Tongue (tissue), 2 donors: ENCODE data around the gene ITFG1. TPM values are rescaled to one million over a fixed set of nuclear protein-coding genes. Genes with fewer than 3 reads are reported as not detected.

Experiments
- DNase-seq: peaks from one replicate; pipeline ENCODE4 v3.0.0-alpha.2; 2015
- total RNA-seq: library from RNA; depleted of rRNA; stranded (reverse); fragments of >200 nt; gene quantifications from one replicate; pipeline ENCODE4 v1.2.3, GENCODE V29; 2014

The ITFG1 gene
- total RNA-seq, 1 donor from 2014 or later = 78.2 TPM

DNA sequence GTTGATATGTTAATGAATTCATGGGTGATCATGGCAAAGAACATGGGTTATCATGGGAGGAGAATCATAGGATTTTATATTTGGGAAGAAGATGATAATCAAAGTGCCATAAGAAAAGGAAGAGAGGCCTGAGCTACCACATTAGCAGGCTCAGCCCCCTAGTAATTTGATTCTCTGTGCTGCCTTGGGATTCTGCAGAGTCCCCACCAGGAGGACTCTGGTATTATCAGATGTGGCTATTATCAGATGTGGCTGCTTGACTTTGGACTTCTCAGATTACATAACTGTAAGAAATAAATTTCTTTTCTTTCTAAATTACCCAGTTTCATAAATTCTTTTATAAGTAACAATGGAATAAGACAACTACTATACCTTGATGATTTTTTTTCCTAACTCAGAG, 137.6 kb downstream of the ITFG1 start:
- DNase-seq = no peak

- DNase-seq = no peak
Measured at GRCh38 chr16:47320546-47321310, 140.1 kb downstream of the ITFG1 start.

DNA sequence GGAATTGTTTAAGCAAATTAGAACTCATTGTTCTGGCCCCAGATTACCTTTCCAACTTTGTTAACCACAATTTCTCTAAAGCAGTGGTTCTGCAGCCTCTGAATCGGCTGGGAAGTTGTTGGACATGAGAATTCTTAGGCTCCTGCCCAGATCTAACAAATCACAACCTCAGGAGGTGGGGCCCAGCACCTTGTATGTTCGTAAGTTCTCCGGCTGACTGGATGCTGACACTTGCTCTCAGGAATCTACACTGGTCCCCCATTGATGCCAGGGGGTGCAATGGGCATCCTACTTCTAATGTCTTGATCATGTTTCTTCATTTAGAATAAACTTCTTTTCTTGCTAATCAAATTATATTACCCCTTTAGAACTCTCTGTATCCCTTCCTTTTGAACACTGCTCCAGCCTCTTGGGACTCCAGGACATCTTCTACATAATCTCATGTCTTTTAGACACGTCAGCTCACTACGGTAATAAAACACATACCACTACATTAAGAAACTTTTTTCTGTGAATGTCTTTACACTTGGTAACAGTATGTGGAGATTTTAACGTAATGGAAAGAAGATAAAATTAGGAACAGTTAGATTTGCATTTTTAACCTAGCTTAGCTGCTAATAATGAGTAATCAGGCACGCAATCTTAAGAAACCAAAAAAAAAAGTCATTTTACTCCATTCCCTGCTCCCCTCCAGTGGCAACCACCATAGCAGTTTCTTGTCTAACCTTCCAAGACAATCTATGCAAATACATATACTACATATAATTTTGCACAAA, 143.2 kb downstream of the ITFG1 start:
- no peak for DNase-seq

- no peak for DNase-seq
Measured at GRCh38 chr16:47316442-47317015, 144.3 kb downstream of the ITFG1 start.

GRCh38 chr16:47311738-47312505, 148.9 kb downstream of the ITFG1 start:
- DNase-seq = no peak

DNA sequence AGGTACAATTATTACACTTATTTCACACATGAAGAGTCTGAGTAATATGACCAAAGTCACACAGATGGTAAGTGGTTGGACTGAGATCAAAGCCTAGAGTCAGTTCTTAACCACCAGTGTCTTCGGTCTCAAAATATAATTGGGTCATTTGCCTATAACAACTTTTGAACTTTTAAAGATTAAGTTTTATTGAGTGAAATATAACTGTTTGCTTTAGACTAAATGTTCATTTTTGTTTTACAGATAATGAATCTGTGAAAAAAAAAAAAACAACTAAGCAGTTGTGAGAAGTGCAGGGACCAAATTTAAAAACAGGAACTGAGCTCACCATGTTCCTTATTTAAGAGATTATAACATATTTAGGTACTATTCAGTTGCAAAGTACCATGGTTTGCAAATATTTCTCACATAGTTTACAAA, 150.1 kb downstream of the ITFG1 start:
- DNase-seq = no peak

- no peak for DNase-seq
Measured at GRCh38 chr16:47309581-47310312, 151.1 kb downstream of the ITFG1 start.

GRCh38 chr16:47308601-47309000, 152.3 kb downstream of the ITFG1 start:
- DNase-seq = no peak

DNA sequence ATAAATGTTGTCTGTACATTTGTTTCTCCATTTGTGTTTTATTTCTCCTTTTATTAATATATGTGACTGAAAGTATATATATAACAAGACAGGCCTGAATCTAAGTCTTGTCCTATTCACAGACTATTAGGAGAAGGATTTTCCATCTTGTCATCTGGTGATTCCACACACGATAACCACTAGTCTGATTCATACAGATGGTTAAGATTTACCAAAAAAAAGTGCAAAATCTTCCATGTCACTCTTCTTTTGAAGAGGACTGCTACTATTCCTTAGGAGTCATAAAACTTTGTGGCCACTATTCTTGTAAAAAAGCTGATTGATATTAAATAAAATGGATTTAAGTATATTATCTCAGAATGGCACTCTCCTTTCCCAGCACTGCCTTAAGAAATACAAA, 156.3 kb downstream of the ITFG1 start:
- DNase-seq = no peak

DNA sequence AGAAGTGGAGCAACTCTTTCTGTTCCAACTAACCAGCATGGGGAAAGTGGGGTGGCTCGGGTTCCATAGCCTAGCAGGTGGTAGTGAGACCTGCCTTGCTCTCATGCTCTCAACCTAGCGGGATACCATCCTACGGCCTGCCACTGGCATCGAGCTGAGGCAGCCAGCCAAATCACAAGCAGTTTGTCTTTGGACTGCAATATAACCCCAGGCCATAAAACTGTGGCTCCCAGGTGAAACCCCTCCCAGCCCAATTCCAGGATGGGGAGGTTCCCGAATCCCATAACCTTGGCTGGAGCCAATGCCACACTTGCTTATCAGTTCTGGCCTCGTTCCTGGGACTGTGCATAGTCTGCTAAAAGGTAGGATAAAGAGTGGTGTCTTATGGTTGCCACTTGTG, 161.3 kb downstream of the ITFG1 start:
- no peak for DNase-seq

DNA sequence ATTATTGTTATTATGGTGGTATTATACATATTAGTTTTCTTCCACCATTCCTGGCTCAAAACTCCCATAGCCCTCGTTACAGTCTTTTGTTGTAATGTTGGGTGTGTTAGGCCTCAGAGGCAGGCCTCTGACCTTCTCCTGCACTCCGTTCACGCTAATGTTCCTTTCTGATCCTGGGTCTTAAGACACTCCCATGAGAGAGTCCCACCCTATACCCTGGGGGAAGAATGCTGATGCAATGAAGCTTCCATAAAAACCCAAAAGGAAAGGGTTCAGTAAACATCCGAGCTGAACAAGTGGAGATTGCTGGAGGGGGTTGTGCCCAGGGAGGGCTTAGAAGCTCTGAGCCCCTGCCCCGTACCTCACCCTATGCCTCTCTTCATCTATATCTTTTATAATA, 175.9 kb downstream of the ITFG1 start:
- peak; percentile 8 for DNase-seq

GRCh38 chr16:47278306-47278970, 182.4 kb downstream of the ITFG1 start:
- DNase-seq = no peak

DNA sequence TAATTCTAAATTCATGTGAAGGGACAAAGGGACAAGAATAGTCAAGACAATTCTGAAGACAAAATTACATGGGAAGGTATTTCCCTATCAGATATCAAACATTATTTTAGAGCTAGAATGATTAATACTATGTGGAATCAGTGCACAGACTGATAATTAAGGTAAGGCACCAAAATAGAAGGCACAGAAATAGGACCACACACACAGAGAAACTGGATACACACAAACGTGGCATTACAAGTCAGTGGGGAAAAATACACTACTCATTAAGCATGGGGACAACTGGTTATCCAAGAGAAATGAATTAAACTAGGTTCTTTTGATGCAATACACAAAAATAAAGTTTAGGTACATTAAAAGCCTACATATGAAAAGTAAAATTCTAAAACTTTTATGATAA, 184.3 kb downstream of the ITFG1 start:
- no peak for DNase-seq

DNA sequence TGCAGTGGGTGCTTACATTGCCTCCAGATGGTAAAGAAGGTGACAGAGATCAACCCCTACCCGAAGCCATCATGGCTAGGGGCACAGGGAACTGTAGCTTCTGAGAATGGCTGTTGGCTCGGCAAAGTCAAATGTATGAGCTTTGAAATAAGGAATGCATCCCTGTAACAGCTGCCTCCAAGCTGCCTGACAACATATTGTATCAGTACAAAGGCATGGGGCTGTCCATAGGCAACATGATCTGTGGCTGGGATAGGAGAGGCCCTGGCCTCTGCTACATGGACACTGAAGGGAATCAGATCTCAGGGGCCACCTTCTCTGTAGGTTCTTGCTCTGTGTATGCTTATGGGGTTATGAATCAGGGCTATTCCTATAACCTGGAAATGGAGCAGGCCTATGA, 197.9 kb downstream of the ITFG1 start:
- peak; percentile 17 for DNase-seq

- DNase-seq = no peak
Measured at GRCh38 chr16:47260503-47260902, 200.4 kb downstream of the ITFG1 start.

DNA sequence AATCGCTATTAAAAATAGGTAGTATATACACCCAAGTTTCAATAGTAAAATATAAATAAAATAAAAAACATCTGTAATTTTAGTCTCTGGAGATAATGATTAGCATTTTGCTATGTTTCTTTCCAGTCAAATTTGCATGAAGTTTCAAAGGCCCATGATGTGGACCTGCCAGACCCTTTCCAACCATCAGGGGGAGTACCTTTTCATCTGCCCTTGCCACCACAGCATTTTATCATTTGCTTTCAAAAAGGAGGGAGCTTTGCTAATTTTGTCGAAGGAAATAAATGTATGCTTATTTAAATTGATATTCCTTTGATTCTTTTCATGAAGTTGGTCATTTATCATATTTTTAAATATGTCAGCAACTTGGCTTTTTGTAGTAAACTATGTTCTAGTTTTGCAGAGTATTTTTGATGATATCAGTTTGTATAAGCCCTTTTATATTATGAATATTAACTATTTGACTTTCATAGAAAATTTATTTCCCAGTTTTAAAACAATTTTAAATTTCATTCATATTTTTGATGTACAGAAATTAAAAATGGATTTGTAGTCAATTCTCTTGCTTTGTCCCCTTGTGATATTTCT, 201.9 kb downstream of the ITFG1 start:
- no peak for DNase-seq

DNA sequence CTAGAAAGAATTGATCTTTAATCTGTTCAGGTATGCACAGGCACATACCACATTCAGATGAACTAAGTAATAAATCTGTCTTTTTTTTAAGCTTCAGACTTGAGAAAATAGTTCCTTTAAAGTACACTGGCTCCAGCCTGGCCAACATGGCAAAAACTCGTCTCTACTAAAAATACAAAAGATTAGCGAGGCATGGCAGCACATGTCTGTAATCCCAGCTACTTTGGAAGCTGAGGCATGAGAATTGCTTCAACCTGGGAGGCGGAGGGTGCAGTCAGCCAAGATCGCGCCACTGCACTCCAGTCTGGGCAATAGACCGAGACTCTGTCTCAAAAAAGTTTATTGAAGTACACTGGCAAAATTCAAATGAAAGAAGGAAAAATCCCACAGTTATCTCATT, 206.1 kb downstream of the ITFG1 start:
- DNase-seq = no peak

DNA sequence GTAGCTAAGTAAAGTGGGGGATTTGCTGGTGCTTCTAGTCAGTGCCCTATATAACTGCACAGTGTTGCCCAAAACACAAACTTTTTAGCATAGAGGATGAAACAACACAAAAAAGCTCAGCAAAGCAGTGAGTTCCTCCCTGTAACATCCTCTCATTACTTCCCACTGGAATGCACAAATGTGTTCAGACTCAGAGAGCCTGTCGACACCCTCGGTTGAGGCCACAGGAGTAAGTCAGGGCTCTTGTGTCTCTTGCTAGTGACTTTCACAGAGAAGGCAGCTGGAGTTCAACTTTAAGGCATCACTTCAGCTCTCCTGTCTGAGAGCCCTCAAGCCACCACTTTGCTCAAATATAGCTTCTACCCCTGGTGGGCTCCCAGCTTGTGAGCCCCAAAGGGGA, 209.9 kb downstream of the ITFG1 start:
- DNase-seq = no peak

- DNase-seq = no peak
Measured at GRCh38 chr16:47247690-47248089, 213.2 kb downstream of the ITFG1 start.

DNA sequence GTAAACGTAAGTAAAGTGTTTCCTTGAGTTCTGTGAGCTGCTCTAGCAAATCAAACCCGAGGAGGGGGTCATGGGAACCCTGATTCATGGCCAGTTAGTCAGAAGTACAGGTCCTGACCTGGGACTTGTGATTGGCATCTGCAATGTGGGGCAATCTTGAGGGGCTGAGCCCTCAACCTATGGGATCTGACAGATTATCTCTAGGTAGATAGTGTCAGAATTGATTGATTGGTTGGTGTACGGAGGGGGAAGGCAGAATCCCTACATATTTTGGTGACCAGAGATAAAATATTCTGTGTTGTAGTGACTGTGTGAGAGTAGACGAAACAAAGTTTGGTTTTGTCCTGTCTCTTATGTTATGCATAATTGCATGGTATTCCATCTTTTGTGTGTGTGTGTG, 216.7 kb downstream of the ITFG1 start:
- no peak for DNase-seq

GRCh38 chr16:47241061-47241460, 219.8 kb downstream of the ITFG1 start:
- no peak for DNase-seq
